PC-9 (cell line): ENCODE data around the gene FGD6. TPM values are rescaled to one million over a fixed set of nuclear protein-coding genes. Genes with fewer than 3 reads are reported as not detected.

ENCODE experiments used
- BruUV-seq: library from RNA; stranded (reverse); fragments of 400-500 nt; replicated peaks from 2 replicates; lab custom pipeline; 2021; lab: Mats Ljungman, UMichigan
- CTCF ChIA-PET: fragments of 300-600 bp; sonication (Branson Sonifier 250); formaldehyde crosslinking; loops from one replicate; lab custom pipeline; 2022; ENCODE audit warnings: antibody characterized with exemption; lab: Charles Lee
- POLR2A ChIA-PET: fragments of 300-600 bp; sonication (Branson Sonifier 250); formaldehyde crosslinking; loops from one replicate; lab custom pipeline; 2022; ENCODE audit warnings: antibody characterized with exemption; ENCODE audit not compliant: unreplicated experiment; lab: Charles Lee
- DNase-seq, 2 experiments: peaks; one replicate each; pipeline versions ENCODE4 v3.0.0 to v3.0.0-alpha.2; 2015 to 2022; ENCODE audit warnings: mixed read lengths in 1 of 2
- H2AFZ ChIP-seq: fragments of 200-600 bp; sonication (generic); 2 replicates; pipeline ENCODE4 v1.8.1; 2017; ENCODE audit warnings: antibody characterized with exemption
- H3F3A ChIP-seq: fragments of 200-600 bp; sonication (generic); 2 replicates; pipeline ENCODE4 v1.8.1; 2017; ENCODE audit warnings: antibody characterized with exemption, mild to moderate bottlenecking, low read depth; ENCODE audit not compliant: insufficient read depth
- H3K27ac ChIP-seq: fragments of 200-600 bp; sonication (generic); 2 replicates; pipeline ENCODE4 v1.6.1; 2016; ENCODE audit warnings: mixed run types
- H3K27me3 ChIP-seq: fragments of 200-600 bp; sonication (generic); 2 replicates; pipeline ENCODE4 v1.6.1; 2016; ENCODE audit warnings: low read depth, mixed run types; ENCODE audit not compliant: insufficient read depth
- H3K36me3 ChIP-seq: fragments of 200-600 bp; sonication (generic); 2 replicates; pipeline ENCODE4 v1.6.1; 2016; ENCODE audit warnings: low read depth, mixed run types
- H3K4me1 ChIP-seq: fragments of 200-600 bp; sonication (generic); replicated peaks from 2 replicates; pipeline ENCODE4 v1.6.1; 2016; ENCODE audit warnings: mixed run types; ENCODE audit not compliant: insufficient read depth
- H3K4me2 ChIP-seq: fragments of 200-600 bp; sonication (generic); 2 replicates; pipeline ENCODE4 v1.6.1; 2017; ENCODE audit warnings: mixed run types
- H3K4me3 ChIP-seq: fragments of 200-600 bp; sonication (generic); 2 replicates; pipeline ENCODE4 v1.6.1; 2016; ENCODE audit warnings: mixed run types
- H3K79me2 ChIP-seq: fragments of 200-600 bp; sonication (generic); 2 replicates; pipeline ENCODE4 v1.6.1; 2017; ENCODE audit warnings: low read depth, mixed run types
- H3K9me2 ChIP-seq: fragments of 200-600 bp; sonication (generic); 2 replicates; pipeline ENCODE4 v1.8.1; 2017; ENCODE audit warnings: mild to moderate bottlenecking; ENCODE audit not compliant: insufficient read depth
- H3K9me3 ChIP-seq: fragments of 200-600 bp; sonication (generic); 2 replicates; pipeline ENCODE4 v1.8.1; 2016; ENCODE audit warnings: low read depth; ENCODE audit not compliant: insufficient read depth
- H4K20me1 ChIP-seq: fragments of 200-600 bp; sonication (generic); 2 replicates; pipeline ENCODE4 v1.8.1; 2017; ENCODE audit not compliant: insufficient read depth
- EZH2 ChIP-seq: fragments of 200-600 bp; sonication (generic); IDR thresholded peaks from 2 replicates; pipeline ENCODE4 v1.8.0; 2017; ENCODE audit warnings: antibody characterized with exemption, low read depth
- intact Hi-C: fragments of 100-400 bp; cut with micrococcal nuclease; formaldehyde crosslinking; loops from one replicate; pipeline ENCODE4 v1.10.0; 2022; ENCODE audit not compliant: unreplicated experiment
- total RNA-seq: library from RNA; stranded (reverse); gene quantifications from 2 replicates; pipeline ENCODE4 v1.2.3, GENCODE V29; 2021
- TF ChIP-seq, protein P1 (sequence below): fragments of 200-600 bp; sonication (generic); conservative IDR thresholded peaks from 2 replicates; pipeline ENCODE4 v1.6.1; 2017; ENCODE audit warnings: mixed run types, antibody characterized with exemption, mild to moderate bottlenecking, moderate library complexity

The FGD6 gene
- total RNA-seq, 1 experiment from 2014 or later = 22.0 TPM

DNA sequence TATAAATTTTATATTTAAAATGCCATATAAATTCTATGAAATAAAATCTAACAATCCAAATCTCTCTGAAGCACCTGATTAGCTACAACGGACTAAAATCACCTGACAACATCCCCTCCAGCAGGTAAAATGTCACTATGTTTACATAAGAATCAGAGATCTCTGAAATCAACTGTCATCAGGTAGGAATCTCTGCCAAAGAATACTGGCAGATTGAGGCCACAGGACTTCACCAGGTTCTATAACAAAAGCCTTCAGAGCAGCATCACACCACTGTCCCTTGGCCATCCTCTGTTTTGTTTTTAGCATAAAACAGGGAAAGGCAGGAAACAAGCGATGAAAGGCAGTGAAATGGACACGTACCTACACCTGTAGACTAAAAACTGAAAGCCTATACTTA, 22.1 kb downstream of the FGD6 start:
- H3K27me3 ChIP-seq = no peaks in the 10 kb centered on the region
- no peak for DNase-seq
- no peak overlapping the region for H3K4me2 ChIP-seq
- H3K4me3 ChIP-seq = no peak overlapping the region
- ChIA-PET CTCF (no interaction called here), POLR2A (no interaction called here)
- no peaks in the 10 kb centered on the region; the same call in 1 of the 2 replicates for H3K36me3 ChIP-seq
- H2AFZ ChIP-seq = no peak overlapping the region
- peaks cover 80% of the 10 kb centered on the region for H3K79me2 ChIP-seq
- BruUV-seq = no TSS peak
- intact Hi-C loops = no loop called here
- H3K9me2 ChIP-seq = no peaks in the 10 kb centered on the region
- peaks cover 6% of the 10 kb centered on the region for H3F3A ChIP-seq
- H4K20me1 ChIP-seq = no peaks in the 10 kb centered on the region
- peaks cover 13% of the 10 kb centered on the region for H3K4me1 ChIP-seq
- no peaks in the 10 kb centered on the region for H3K9me3 ChIP-seq
- no peak overlapping the region for H3K27ac ChIP-seq
- TF ChIP-seq, protein P1, sequence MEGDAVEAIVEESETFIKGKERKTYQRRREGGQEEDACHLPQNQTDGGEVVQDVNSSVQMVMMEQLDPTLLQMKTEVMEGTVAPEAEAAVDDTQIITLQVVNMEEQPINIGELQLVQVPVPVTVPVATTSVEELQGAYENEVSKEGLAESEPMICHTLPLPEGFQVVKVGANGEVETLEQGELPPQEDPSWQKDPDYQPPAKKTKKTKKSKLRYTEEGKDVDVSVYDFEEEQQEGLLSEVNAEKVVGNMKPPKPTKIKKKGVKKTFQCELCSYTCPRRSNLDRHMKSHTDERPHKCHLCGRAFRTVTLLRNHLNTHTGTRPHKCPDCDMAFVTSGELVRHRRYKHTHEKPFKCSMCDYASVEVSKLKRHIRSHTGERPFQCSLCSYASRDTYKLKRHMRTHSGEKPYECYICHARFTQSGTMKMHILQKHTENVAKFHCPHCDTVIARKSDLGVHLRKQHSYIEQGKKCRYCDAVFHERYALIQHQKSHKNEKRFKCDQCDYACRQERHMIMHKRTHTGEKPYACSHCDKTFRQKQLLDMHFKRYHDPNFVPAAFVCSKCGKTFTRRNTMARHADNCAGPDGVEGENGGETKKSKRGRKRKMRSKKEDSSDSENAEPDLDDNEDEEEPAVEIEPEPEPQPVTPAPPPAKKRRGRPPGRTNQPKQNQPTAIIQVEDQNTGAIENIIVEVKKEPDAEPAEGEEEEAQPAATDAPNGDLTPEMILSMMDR = no peak
- no peak for TF ChIP-seq EZH2

DNA sequence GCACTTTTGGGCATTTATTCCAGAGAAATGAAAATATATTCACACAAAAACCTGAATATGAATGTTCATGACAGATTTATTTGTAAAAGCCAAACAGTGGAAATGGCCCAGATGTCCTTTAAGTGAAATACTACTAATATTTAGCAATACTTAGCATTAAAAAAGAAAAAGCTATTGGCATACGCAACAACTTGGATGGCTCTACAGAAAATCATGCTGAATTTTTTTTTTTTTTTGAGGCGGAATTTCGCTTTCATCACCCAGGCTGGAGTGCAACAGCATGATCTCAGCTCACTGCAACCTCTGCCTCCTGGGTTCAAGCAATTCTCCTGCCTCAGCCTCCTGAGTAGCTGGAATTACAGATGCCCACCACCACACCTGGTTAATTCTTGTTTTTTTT, 24.1 kb downstream of the FGD6 start:
- no peaks in the 10 kb centered on the region for H3K27me3 ChIP-seq
- POLR2A ChIA-PET = no interaction called here
- H3K9me3 ChIP-seq = no peaks in the 10 kb centered on the region
- peaks cover 60% of the 10 kb centered on the region for H3K79me2 ChIP-seq
- DNase-seq = no peak
- H4K20me1 ChIP-seq = no peaks in the 10 kb centered on the region
- no peak overlapping the region for H3K4me2 ChIP-seq
- BruUV-seq = no TSS peak
- H3F3A ChIP-seq = no peaks in the 10 kb centered on the region
- no peak overlapping the region for H3K4me3 ChIP-seq
- H3K9me2 ChIP-seq = no peaks in the 10 kb centered on the region
- CTCF ChIA-PET = no interaction called here
- no peak overlapping the region for H2AFZ ChIP-seq
- no peaks in the 10 kb centered on the region for H3K36me3 ChIP-seq
- no peak overlapping the region for H3K27ac ChIP-seq
- intact Hi-C loops = no loop called here
- TF ChIP-seq, protein P1 = no peak
- TF ChIP-seq EZH2 = no peak
- no peaks in the 10 kb centered on the region for H3K4me1 ChIP-seq

DNA sequence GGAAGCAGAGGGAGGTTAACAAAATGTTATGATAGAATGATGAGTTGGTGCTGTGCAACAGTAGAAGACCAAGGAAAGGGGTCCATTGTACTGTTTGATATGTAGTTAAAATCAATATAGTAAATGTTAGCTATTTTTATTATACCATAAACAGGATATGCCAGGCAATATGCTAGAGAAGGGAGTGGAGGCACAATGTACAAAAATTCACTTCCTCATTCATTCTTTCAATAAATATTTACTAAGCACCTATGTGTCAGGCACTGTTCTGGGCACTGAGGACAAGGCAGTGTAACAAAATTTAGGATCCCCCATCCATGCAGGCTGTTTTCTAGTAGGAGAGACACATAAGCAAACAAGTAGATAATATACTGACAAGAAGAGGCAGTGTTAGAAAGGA, 25.0 kb downstream of the FGD6 start:
- no peak overlapping the region for H3K4me3 ChIP-seq

More for the DNA sequence above, 25.0 kb downstream of the FGD6 start:
- Histone ChIP-seq H3K27ac (no peak overlapping the region), H3K9me2 (no peaks in the 10 kb centered on the region), H4K20me1 (no peaks in the 10 kb centered on the region), H3K9me3 (no peaks in the 10 kb centered on the region), H3K4me2 (no peak overlapping the region), H3K27me3 (no peaks in the 10 kb centered on the region), H2AFZ (no peak overlapping the region), H3K36me3 (no peaks in the 10 kb centered on the region), H3F3A (no peaks in the 10 kb centered on the region), H3K79me2 (peaks cover 51% of the 10 kb centered on the region), H3K4me1 (no peaks in the 10 kb centered on the region)
- TF ChIP-seq EZH2 = no peak
- TF ChIP-seq, protein P1 = no peak
- intact Hi-C loops = no loop called here
- ChIA-PET CTCF (no interaction called here), POLR2A (no interaction called here)
- no peak for DNase-seq
- BruUV-seq = no TSS peak
